ENCODE data around the gene TJP2.

GRCh38 chr9:69253057-69253456, 79.0 kb downstream of the TJP2 start:
- TF ChIP-seq CTCF (IDR thresholded peaks at IDR 0.05) (no peak), EP300 (IDR thresholded peaks at IDR 0.05) (no peak), POLR2AphosphoS5 (IDR thresholded peaks at IDR 0.05) (no peak), POLR2A (IDR thresholded peaks at IDR 0.05) (no peak)
